HG02588 (cell line): ENCODE results near the gene CAPN11.
"Not testable (repeated sequence)": the region's sequence is repeated elsewhere in the genome, so short reads cannot be mapped to it uniquely, and the experiment has no call there.

Experiments
- ATAC-seq: cut with Tn5 transposase; IDR thresholded peaks from one replicate; pipeline ENCODE4 v1.9.1; 2021; ENCODE audit warnings: mild to moderate bottlenecking, moderate library complexity; ENCODE audit not compliant: unreplicated experiment

CAPN11 gene

DNA sequence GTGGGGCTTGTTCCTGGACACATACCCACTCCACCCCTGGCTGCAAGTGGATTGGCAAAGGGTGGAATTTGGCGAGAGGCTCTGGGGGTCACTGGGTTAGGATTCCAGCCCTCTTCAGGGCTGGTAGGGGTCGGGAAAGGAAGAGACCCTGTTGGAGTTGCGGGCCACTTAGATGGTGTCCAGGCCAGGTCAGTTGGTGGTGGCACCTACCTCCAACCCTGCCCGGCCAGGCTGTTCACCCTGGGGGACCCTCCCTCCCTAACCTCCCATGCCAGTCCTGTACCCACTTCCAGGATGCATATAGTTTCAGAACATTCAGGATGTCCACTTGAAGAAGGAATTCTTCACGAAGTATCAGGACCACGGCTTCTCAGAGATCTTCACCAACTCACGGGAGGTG is 21.0 kb downstream of the CAPN11 start:
- ATAC-seq = no peak

DNA sequence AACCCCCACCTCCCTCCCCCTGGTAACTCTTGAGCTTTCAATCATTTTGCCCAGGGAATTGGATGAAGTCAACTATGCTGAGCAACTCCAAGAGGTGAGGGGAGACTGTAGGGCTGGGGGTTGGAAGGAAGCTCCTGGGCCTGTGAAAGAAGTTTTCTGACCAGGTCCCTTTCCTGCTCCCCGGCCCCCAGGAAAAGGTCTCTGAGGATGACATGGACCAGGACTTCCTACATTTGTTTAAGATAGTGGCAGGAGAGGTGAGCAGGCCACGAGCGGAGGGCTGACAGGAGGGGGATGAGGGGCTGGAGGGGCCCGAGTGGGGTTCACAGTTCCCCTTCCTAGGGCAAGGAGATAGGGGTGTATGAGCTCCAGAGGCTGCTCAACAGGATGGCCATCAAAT is 21.8 kb downstream of the CAPN11 start:
- no peak for ATAC-seq

GRCh38 chr6:44180886-44181285 is 22.3 kb downstream of the CAPN11 start:
- no peak for ATAC-seq

DNA sequence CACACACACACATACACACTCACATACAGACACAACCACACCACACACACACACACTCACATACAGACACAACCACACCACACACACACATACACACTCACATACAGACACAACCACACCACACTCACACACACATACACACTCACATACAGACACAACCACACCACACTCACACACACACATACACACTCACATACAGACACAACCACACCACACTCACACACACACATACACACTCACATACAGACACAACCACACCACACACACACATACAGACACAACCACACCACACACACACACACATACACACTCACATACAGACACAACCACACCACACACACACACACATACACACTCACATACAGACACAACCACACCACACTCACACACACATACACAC is 23.2 kb downstream of the CAPN11 start:
- not testable (repeated sequence) for ATAC-seq

GRCh38 chr6:44182911-44183390 is 24.3 kb downstream of the CAPN11 start:
- no peak for ATAC-seq

GRCh38 chr6:44183783-44184182 is 25.2 kb downstream of the CAPN11 start:
- no peak for ATAC-seq

DNA sequence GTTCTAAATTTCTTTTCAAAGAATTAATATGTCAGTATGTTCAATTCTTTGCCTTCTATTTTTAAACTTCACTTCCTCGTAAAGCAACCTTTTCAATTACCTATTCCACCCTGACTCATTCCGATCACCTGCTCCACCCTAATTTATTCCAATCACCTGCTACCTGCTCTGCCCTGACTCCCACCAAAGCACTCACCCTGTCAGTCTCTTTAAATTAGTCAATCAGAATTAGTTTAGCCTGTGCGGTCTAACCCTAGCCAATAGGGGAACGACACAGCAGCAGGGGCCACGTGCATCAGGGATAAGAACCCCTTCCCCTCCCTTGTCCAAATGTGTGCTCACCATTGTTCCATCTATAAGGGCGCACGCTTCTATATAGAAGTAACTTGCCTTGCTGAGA is 26.7 kb downstream of the CAPN11 start:
- not testable (repeated sequence) for ATAC-seq

- no peak for ATAC-seq
These were observed 27.5 kb downstream of the CAPN11 start for GRCh38 chr6:44185953-44186634.

- ATAC-seq = no peak
These were observed 28.0 kb downstream of the CAPN11 start for GRCh38 chr6:44186635-44187025.

GRCh38 chr6:44188819-44189218 is 30.2 kb downstream of the CAPN11 start:
- no peak for ATAC-seq

DNA sequence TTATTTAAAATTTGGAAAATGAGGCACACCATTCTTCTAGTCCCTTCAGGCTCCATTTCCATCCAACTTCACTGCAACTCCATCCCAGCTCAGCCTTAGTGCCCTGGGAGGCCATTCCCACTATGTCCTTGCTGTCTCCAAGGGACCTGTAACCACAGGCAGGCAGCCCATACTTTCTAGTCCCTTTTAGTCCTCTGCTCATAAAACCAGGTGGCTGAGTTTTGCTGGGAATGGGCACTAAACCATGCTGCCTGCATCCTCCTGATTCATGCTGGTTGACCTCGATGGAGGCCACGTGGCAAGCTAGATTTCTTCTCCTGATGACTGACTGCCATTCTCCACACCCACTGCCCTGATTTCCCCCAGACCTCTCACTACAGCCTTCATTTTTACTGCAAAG is 30.6 kb downstream of the CAPN11 start:
- no peak for ATAC-seq

DNA sequence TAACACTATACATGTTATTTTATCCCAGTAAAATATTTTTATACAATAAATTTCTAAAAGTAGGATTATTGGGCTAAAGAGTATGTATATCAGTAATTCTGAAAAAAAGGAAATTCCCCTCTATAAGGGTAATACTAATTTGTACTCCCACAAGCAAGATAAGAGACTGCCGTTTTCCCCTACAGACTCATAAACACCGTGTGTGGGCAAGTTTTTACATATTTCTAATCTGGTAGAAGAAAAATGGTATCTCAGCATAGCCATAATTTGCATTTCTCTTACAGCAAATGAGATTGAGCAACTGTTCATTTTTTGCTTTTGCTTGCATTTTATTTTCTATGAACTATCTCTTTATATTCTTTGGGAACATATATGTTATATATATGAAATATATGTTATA is 32.1 kb downstream of the CAPN11 start:
- peak; percentile 59 for ATAC-seq

DNA sequence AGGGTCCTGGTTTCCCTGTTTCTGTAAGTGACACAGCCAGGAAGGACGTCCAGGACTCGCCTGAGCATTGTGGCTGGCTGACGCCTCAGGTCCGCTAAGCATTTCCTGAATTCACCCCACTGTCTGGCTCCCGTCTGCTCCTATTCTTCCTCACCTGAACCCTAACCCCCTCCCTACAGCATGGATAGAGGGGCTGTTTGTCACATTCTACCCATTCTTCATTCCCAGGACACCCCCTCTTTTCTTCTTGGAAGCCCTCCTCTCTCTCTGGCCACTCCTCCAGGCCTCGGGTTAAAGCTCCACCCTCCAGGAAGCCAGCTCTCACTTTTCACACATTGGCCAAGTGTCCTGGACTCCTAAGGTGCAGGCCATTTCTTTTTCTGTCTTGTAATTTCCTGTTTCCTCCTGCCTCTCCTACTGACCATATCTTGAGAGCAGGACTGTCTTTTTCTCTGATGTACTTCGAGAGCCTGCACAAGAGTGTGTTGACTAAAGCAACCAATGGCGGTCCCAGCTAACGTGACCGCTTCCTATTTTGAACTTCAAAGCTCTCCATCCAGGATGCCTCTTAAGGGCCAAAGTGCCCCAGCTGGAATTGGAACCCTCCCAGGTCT is 33.9 kb downstream of the CAPN11 start:
- no peak for ATAC-seq

GRCh38 chr6:44193307-44193910 is 34.8 kb downstream of the CAPN11 start:
- ATAC-seq = no peak

DNA sequence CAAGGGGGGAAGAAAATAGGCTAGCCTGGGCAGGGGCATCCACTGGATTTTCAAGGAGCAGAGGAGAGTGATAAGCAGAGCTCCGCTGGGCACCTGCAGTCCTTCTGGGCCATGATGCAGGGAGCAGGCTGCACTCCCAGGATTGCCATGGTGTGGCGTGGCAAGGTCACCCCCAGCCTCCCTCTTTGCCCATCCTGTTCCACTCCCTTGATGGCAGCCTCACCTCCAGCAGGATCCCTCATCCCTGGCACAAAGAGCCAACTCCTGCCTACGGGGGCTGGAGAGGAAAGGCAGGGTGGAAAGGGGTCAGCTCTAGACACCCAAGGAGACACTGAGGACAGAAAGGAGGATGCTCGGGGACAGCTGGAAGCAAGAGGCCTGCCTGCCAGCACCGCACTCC is 35.7 kb downstream of the CAPN11 start:
- no peak for ATAC-seq

DNA sequence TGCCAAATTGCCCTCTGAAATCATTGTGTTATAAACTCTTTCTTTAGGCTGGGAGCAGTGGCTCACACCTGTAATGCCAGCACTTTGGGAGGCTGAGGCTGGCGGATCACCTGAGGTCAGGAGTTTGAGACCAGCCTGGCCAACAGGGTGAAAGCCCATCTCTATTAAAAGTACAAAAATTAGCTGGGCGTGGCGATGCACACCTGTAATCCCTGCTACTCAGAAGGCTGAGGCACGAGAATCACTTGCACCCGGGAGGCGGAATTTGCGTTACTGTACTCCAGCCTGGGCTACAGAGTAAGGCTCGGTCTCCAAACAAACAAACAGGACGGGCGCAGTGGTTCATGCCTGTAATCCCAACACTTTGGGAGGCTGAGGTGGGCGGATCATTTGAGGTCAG is 37.7 kb downstream of the CAPN11 start:
- ATAC-seq = not testable (repeated sequence)

DNA sequence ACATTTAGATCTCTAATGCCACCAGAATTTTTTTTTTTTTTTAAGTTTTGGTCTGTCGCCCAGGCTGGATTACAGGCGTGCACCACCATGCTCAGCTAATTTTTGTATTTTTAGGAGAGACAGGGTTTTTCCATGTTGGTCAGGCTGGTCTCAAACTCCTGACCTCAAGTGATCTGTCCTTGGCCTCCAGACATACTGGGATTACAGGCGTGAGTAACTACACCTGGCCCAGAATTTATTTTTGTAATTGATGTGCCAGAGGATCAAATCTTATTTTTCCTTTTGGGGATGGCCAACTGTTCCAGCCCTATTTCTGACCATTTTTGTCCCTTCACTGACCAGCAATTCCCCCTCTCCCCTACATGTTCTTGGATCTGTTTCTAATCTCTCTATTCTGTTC is 40.1 kb downstream of the CAPN11 start:
- ATAC-seq = no peak

- no peak for ATAC-seq
These were observed 41.3 kb downstream of the CAPN11 start for GRCh38 chr6:44199883-44200282.

GRCh38 chr6:44201200-44201599 is 42.6 kb downstream of the CAPN11 start:
- ATAC-seq = no peak

DNA sequence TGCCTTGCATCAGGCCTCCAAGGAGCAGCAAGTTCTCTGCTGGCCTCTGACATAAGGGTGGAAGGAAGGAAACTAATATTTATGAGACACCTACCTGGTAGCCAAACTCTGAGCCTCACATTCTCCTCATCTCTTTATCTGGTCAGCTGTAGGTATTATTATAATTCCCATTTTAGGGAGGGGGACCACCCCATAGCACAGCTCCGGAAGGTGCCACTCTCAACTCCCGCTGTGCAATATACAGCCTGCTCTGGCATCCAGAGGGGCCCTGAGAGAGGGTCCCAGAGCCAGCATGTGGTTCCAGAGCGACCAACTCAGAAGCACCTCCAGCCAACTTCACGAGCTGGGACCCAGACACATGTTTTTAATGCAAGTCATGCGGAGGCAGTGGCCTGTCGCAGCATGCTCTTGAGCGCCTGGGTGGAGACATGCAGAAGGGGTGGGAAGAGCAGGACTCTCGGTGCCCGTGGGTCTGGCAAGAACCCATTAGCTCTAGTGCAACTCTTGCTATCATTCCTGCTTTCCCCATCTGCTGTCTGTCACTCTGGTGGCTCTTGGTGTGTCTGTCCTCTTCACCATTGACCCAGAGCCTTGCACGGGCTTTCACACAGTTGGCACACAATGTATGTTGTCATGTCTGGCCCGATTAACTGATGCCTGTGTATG is 43.2 kb downstream of the CAPN11 start:
- no peak for ATAC-seq

DNA sequence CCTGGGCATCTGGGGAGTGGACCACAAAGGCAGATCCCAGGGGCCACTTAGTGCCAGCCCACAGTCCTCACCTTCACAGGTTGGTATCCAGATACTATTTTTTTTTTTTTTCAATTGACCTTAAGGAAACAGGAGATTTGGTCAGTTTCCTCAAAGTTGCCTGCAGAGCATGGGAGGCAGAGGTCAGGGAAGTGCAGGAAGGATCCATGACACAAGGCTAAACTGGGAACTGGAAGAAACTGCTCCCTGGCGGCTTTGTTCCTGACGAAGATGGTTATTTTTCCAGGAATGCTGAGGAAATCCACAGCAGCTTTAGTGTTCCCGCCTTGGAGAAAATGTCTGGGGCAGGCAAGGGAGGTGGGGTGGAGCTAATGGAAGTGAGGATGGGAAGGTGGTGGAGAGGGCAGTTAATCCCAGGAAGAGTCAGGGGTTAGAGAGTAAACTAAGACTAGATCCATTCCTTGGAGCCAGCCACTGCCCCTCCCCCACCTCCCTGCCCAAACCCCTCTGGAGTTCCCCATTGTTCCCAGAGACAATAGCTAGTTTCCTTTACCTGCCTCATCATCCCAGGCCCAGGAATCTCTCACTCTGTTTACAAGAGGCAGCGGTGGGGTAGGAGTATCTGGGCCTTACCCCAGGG is 43.8 kb downstream of the CAPN11 start:
- ATAC-seq = no peak
